ENCODE results near the gene SEMA3A. TPM values are rescaled to one million over a fixed set of nuclear protein-coding genes. Genes with fewer than 3 reads are reported as not detected.

Gene SEMA3A
- total and polyA plus RNA-seq, 8 donors = 0.05 to 0.79 (median 0.46) TPM

GRCh38 chr7:84162125-84162524 lies 32.5 kb downstream of the SEMA3A start:
- TF ChIP-seq CTCF (IDR thresholded peaks at IDR 0.05) = no peak
- ATAC-seq (no peak), FAIRE-seq (no peak), DNase-seq (no peak)
- intact Hi-C loops (cut with DNase I) = no loop called here
- Histone ChIP-seq H3K4me1 (no peaks in the 10 kb centered on the region), H3K4me3 (no peak overlapping the region), H3K9me3 (no peaks in the 10 kb centered on the region), H3K36me3 (no peaks in the 10 kb centered on the region), H3K27me3 (no peaks in the 10 kb centered on the region), H3K27ac (no peak overlapping the region)

GRCh38 chr7:84161398-84161797 lies 33.2 kb downstream of the SEMA3A start:
- H3K4me1 ChIP-seq = no peaks in the 10 kb centered on the region
- WGBS, 2 donors = 95 to 97% methylated on average over 1 of the region's 1 CpG
- H3K9me3 ChIP-seq = no peaks in the 10 kb centered on the region
- H3K27me3 ChIP-seq = no peaks in the 10 kb centered on the region
- TF ChIP-seq CTCF (IDR thresholded peaks at IDR 0.05) = no peak
- no peaks in the 10 kb centered on the region for H3K36me3 ChIP-seq
- intact Hi-C loops (cut with DNase I) = no loop called here
- ATAC-seq = no peak
- H3K27ac ChIP-seq = no peak overlapping the region
- no peak for FAIRE-seq
- no peak for DNase-seq
- no peak overlapping the region for H3K4me3 ChIP-seq

- Histone ChIP-seq H3K9me3 (no peaks in the 10 kb centered on the region), H3K27ac (no peak overlapping the region), H3K4me1 (no peaks in the 10 kb centered on the region), H3K36me3 (no peaks in the 10 kb centered on the region), H3K4me3 (no peak overlapping the region), H3K27me3 (no peaks in the 10 kb centered on the region)
- intact Hi-C loops (cut with DNase I) = no loop called here
- no peak for FAIRE-seq
- DNase-seq = no peak
- no peak for ATAC-seq
- no peak for TF ChIP-seq CTCF (IDR thresholded peaks at IDR 0.05)
These were observed 35.2 kb downstream of the SEMA3A start for GRCh38 chr7:84159435-84159834.

GRCh38 chr7:84157171-84157570 lies 37.4 kb downstream of the SEMA3A start:
- no peak for ATAC-seq
- no peak overlapping the region for H3K27ac ChIP-seq
- WGBS, 2 donors = 63% methylated on average over 4 of the region's 4 CpGs
- DNase-seq = no peak
- H3K4me3 ChIP-seq = no peak overlapping the region
- FAIRE-seq = no peak
- H3K4me1 ChIP-seq = no peaks in the 10 kb centered on the region
- H3K27me3 ChIP-seq = no peaks in the 10 kb centered on the region
- TF ChIP-seq CTCF (IDR thresholded peaks at IDR 0.05) = no peak
- H3K36me3 ChIP-seq = no peaks in the 10 kb centered on the region
- no peaks in the 10 kb centered on the region for H3K9me3 ChIP-seq
- intact Hi-C loops (cut with DNase I) = no loop called here

GRCh38 chr7:84154991-84155781 lies 39.4 kb downstream of the SEMA3A start:
- FAIRE-seq = no peak
- Histone ChIP-seq H3K4me1 (no peaks in the 10 kb centered on the region), H3K27me3 (no peaks in the 10 kb centered on the region), H3K36me3 (no peaks in the 10 kb centered on the region), H3K9me3 (no peaks in the 10 kb centered on the region), H3K4me3 (no peak overlapping the region), H3K27ac (no peak overlapping the region)
- WGBS, 2 donors = 72% methylated on average over 6 of the region's 6 CpGs
- no peak for TF ChIP-seq CTCF (IDR thresholded peaks at IDR 0.05)
- intact Hi-C loops (cut with DNase I) = no loop called here
- no peak for ATAC-seq
- no peak for DNase-seq

All from pancreas (tissue), 10 donors.